CD8-positive, alpha-beta memory T cell (primary cell): ENCODE measurements around the gene BEND7. TPM values are rescaled to one million over a fixed set of nuclear protein-coding genes. Genes with fewer than 3 reads are reported as not detected.
"Not testable (repeated sequence)": the region's sequence is repeated elsewhere in the genome, so short reads cannot be mapped to it uniquely, and the experiment has no call there.

Source experiments
- CTCF ChIA-PET: fragments of 350-600 bp; sonication (Branson Sonifier 250); formaldehyde crosslinking; loops from one replicate; lab custom pipeline; 2021; ENCODE audit warnings: antibody characterized with exemption; lab: Charles Lee
- POLR2A ChIA-PET: fragments of 350-600 bp; sonication (Branson Sonifier 250); formaldehyde crosslinking; loops from one replicate; lab custom pipeline; 2021; ENCODE audit warnings: antibody characterized with exemption; lab: Charles Lee
- DNase-seq, 5 donors: peaks; one replicate each; pipeline versions ENCODE4 v3.0.0 to v3.0.0-alpha.2; 2020 to 2022; ENCODE audit warnings: mixed read lengths in 1 of 5
- H3K27ac ChIP-seq: one replicate; pipeline ENCODE4 v1.7.0; 2013; ENCODE audit warnings: low read depth, mild to moderate bottlenecking, low read length, moderate library complexity
- H3K27me3 ChIP-seq: 2 replicates; pipeline ENCODE4 v1.7.0; 2013; ENCODE audit warnings: low read length, mild to moderate bottlenecking; ENCODE audit not compliant: insufficient read depth, poor library complexity, severe bottlenecking
- H3K36me3 ChIP-seq: 2 replicates; pipeline ENCODE4 v1.7.0; 2013; ENCODE audit warnings: mild to moderate bottlenecking, low read length, moderate library complexity; ENCODE audit not compliant: insufficient read depth
- H3K4me1 ChIP-seq: 2 replicates; pipeline ENCODE4 v1.7.0; 2013; ENCODE audit warnings: mild to moderate bottlenecking, low read length, moderate library complexity; ENCODE audit not compliant: insufficient read depth
- H3K4me3 ChIP-seq: 2 replicates; pipeline ENCODE4 v1.7.0; 2013; ENCODE audit warnings: mild to moderate bottlenecking, low read length
- H3K9me3 ChIP-seq: 2 replicates; pipeline ENCODE4 v1.7.0; 2013; ENCODE audit warnings: mild to moderate bottlenecking, low read length
- H3K27ac Mint-ChIP-seq, 8 donors: one replicate each; pipeline ENCODE4 v1.8.0; 2020 to 2021; ENCODE audit warnings: mixed read lengths in 8 of 8, mild to moderate bottlenecking in 6 of 8, inconsistent platforms in 3 of 8, moderate library complexity in 3 of 8
- H3K27me3 Mint-ChIP-seq, 2 donors: one replicate each; pipeline ENCODE4 v1.8.0; 2020 to 2021; ENCODE audit warnings: mixed read lengths in 2 of 2, mild to moderate bottlenecking in 1 of 2, moderate library complexity in 1 of 2
- H3K36me3 Mint-ChIP-seq, 3 donors: one replicate each; pipeline ENCODE4 v1.8.0; 2020 to 2021; ENCODE audit warnings: mixed read lengths in 3 of 3, inconsistent platforms in 1 of 3, mild to moderate bottlenecking in 1 of 3
- H3K4me1 Mint-ChIP-seq, 3 donors: one replicate each; pipeline ENCODE4 v1.8.0; 2020 to 2021; ENCODE audit warnings: mixed read lengths in 3 of 3, inconsistent platforms in 1 of 3, mild to moderate bottlenecking in 1 of 3
- H3K4me3 Mint-ChIP-seq, 7 donors: one replicate each; pipeline ENCODE4 v1.8.0; 2020 to 2021; ENCODE audit warnings: mixed read lengths in 7 of 7, mild to moderate bottlenecking in 6 of 7, moderate library complexity in 4 of 7, inconsistent platforms in 2 of 7
- H3K9me3 Mint-ChIP-seq, 5 donors: one replicate each; pipeline ENCODE4 v1.8.0; 2020 to 2022; ENCODE audit warnings: mixed read lengths in 5 of 5, mild to moderate bottlenecking in 3 of 5, moderate library complexity in 2 of 5, inconsistent platforms in 1 of 5
- polyA plus RNA-seq: library from polyadenylated mRNA; unstranded; fragments of 300-500 nt; fragmentation: Illumina TruSeq; gene quantifications from one replicate; pipeline ENCODE4 v1.2.3, GENCODE V29; 2021
- total RNA-seq, 2 experiments: library from RNA; stranded (reverse); gene quantifications; one replicate each; pipeline ENCODE4 v1.2.3, GENCODE V29; 2021

The BEND7 gene
- total and polyA plus RNA-seq, 3 experiments from 2014 or later: not detected

DNA sequence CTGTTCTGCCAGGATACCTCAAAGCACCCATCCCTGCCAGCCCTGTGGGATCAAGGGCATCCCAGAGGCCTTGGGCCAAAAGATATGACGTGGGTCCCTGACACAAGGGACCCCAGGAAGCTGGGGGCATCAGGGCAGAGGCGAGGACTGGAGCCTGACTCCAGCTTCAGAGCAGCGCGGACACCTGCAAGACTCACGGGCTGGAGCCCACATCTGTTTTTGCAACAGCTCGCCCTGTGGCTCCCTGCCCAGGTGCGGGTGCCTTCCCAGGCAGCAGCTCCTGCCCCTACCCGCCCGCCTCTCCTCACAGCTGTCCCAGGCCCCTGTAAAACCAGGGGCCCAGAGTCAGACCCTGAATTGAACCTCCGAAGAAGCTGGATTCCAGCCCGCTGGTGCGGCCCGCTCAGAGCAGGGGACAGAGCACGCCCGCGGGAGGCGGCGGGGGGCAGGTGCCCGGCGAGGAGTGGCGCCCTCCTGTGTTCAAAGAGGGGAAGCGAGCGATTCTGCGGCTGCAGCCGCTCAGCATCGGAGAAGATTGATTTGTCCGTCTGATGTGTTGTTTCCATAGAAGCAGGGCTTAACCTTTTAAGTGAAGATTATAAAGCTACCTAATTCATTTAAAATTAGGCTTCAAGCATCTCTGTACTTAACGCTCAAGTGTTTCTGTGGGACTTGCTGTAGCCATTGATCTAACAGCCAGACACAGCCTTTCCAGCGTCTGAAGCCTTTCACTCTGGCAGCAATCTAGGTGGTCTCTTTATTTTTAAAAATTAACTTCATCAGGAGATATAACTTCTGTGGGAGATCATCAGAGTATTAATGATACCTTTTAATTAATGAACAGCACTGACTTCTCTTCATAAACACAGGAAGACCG, 88.4 kb downstream of the BEND7 start:
- H3K36me3 Mint-ChIP-seq: no peaks in the 10 kb centered on the region
- H3K4me1 Mint-ChIP-seq: peaks cover 12 to 18% (median 18%) of the 10 kb centered on the region in 3 donors
- Histone ChIP-seq H3K36me3 (no peaks in the 10 kb centered on the region), H3K27me3 (peaks cover 13% of the 10 kb centered on the region), H3K4me1 (peaks cover 15% of the 10 kb centered on the region), H3K9me3 (no peaks in the 10 kb centered on the region), H3K4me3 (peak overlapping the region; percentile 55), H3K27ac (no peak overlapping the region)
- DNase-seq: peak; percentile 29 to 68 (median 47)
- CTCF ChIA-PET: interaction anchor here (1.0 to 2.5 kb wide), 17 partner anchors 9 to 341 kb away, joined by 3 to 11 read pairs (median 3); partner anchors contain the start of genes MCM10, OPTN and PHYH
- POLR2A ChIA-PET: interaction anchor here (1.0 kb wide), 1 partner anchor 92 kb away, joined by 3 read pairs; no protein-coding TSS in a partner anchor
- no peak overlapping the region for H3K27ac Mint-ChIP-seq
- no peaks in the 10 kb centered on the region for H3K9me3 Mint-ChIP-seq
- H3K27me3 Mint-ChIP-seq: peaks cover 27 to 56% of the 10 kb centered on the region in 2 donors
- H3K4me3 Mint-ChIP-seq: peak overlapping the region in 6 of 7 donors; percentile 53 to 83 (median 66)

DNA sequence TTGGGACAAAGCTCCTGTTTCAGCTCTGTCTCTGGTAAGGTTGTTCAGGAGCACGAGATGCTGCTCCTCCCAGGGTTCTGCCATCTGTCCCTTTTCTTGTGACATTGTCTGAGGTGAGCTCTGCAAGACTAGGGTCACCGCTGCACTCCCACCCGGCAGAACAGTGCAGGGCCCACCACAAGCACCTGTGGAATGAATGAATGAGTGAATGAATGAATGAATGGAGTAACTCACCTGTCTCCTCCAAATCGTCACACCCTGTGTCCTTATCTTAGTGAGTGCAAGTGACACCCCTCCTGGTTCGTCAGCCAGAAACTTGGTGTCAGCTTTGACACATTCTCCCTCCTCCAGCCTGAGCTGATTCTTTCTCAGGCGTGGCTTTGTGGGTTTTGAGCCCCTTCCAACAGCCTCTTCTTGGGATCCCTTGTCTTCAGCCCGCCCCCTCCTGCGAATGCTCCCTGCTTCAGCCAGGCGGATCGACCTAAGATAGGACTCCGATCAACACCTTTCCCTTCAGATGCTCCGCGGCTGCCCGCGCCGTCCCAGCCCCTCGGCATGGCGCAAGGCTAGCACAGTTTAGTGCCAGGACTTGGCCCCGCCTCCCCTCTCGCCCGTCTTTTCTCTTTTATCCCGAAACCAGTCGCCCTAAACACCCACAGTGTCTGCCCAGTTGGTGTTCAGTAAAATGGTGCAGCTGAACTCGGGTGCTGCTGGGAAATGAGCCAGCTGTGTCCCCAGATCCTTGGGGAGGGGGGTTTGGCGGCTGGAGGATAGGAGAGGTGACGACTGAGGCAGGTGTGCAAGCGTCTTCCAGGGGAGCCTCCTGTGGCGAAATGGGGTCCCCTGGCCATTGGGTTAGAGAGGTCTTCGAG, 89.3 kb downstream of the BEND7 start:
- Histone ChIP-seq H3K36me3 (no peaks in the 10 kb centered on the region), H3K4me3 (peak overlapping the region; percentile 55), H3K4me1 (peaks cover 15% of the 10 kb centered on the region), H3K27me3 (peaks cover 13% of the 10 kb centered on the region), H3K27ac (no peak overlapping the region), H3K9me3 (no peaks in the 10 kb centered on the region)
- H3K4me1 Mint-ChIP-seq: peaks cover 12 to 18% (median 18%) of the 10 kb centered on the region in 3 donors
- no peaks in the 10 kb centered on the region for H3K9me3 Mint-ChIP-seq
- peaks cover 27 to 56% of the 10 kb centered on the region in 2 donors for H3K27me3 Mint-ChIP-seq
- H3K36me3 Mint-ChIP-seq: no peaks in the 10 kb centered on the region
- peak overlapping the region in 6 of 7 donors; percentile 49 to 83 (median 66) for H3K4me3 Mint-ChIP-seq
- POLR2A ChIA-PET: interaction anchor here (1.0 kb wide), 1 partner anchor 91 kb away, joined by 3 read pairs; no protein-coding TSS in a partner anchor
- H3K27ac Mint-ChIP-seq: no peak overlapping the region
- DNase-seq: peak in 1 of 5 donors; percentile 7
- CTCF ChIA-PET: interaction anchor here (0.8 to 2.5 kb wide), 17 partner anchors 10 to 340 kb away, joined by 3 to 11 read pairs (median 3); partner anchors contain the start of genes MCM10, OPTN and PHYH

DNA sequence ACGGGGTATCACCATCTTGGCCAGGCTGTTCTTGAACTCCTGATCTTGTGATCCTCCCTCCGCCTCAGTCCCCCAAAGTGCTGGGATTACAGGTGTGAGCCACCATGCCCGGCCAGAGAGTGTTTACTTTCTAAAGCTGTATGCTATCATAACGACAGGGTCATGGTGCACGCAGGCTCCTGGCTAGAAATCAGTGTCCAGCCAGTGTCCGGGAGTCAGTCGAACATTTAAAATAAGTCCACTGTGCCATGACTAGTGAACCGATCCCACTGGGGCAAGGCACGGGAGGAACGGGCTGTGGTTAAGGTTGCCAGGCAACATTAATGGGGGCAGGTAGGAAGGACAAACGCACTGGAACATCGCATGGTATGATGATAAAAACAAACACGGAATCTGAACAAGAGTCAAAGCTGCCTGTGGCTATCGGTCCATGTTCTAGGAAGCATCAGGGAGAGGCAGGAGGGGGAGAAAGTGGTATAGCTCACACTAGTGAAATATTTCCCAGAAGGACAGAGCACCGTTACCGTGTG, 91.7 kb downstream of the BEND7 start:
- peaks cover 26 to 45% of the 10 kb centered on the region in 2 donors for H3K27me3 Mint-ChIP-seq
- POLR2A ChIA-PET: no interaction called here
- peaks cover 12 to 18% (median 18%) of the 10 kb centered on the region in 3 donors for H3K4me1 Mint-ChIP-seq
- H3K27me3 ChIP-seq: peaks cover 13% of the 10 kb centered on the region
- no peak for DNase-seq
- no peak overlapping the region for H3K4me3 ChIP-seq
- no peak overlapping the region for H3K27ac ChIP-seq
- no peaks in the 10 kb centered on the region for H3K36me3 Mint-ChIP-seq
- no peaks in the 10 kb centered on the region for H3K9me3 ChIP-seq
- H3K4me3 Mint-ChIP-seq: no peak overlapping the region
- peaks cover 15% of the 10 kb centered on the region for H3K4me1 ChIP-seq
- no peaks in the 10 kb centered on the region for H3K9me3 Mint-ChIP-seq
- CTCF ChIA-PET: interaction anchor here (1.7 kb wide), 1 partner anchor 9 kb away, joined by 3 read pairs; no protein-coding TSS in a partner anchor
- H3K27ac Mint-ChIP-seq: peak overlapping the region in 1 of 8 donors; percentile 47
- H3K36me3 ChIP-seq: no peaks in the 10 kb centered on the region

DNA sequence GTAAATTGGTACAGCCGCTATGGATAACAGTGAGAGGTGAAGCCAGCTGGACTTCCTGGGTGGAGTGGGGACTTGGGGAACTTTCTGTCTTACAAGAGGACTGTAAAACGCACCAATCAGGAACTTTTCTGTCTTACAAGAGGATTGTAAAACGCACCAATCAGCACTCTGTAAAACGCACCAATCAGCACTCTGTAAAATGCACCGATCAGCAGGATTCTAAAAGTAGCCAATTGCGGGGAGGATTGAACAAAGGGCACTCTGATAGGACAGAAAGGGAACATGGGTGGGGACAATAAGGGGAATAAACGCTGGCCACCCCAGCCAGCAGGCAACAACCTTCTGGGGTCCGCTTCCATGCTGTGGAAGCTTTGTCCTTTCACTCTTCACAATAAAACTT, 100.9 kb downstream of the BEND7 start:
- H3K4me3 ChIP-seq, H3K27ac ChIP-seq, H3K36me3 Mint-ChIP-seq, H3K36me3 ChIP-seq, DNase-seq, H3K27me3 ChIP-seq, H3K4me1 ChIP-seq, H3K4me3 Mint-ChIP-seq, H3K27ac Mint-ChIP-seq, H3K9me3 ChIP-seq, H3K4me1 Mint-ChIP-seq: not testable (repeated sequence)
- Mint-ChIP-seq H3K9me3 (peaks cover 0 to 13% (median 5%) of the 10 kb centered on the region in 5 donors), H3K27me3 (peaks cover 11 to 45% of the 10 kb centered on the region in 2 donors)
- POLR2A ChIA-PET: interaction anchor here (0.7 kb wide), 1 partner anchor 21 kb away, joined by 9 read pairs; no protein-coding TSS in a partner anchor
- CTCF ChIA-PET: interaction anchor here (1.2 to 2.7 kb wide), 2 partner anchors 9 to 12 kb away, joined by 3 to 8 read pairs; no protein-coding TSS in a partner anchor

DNA sequence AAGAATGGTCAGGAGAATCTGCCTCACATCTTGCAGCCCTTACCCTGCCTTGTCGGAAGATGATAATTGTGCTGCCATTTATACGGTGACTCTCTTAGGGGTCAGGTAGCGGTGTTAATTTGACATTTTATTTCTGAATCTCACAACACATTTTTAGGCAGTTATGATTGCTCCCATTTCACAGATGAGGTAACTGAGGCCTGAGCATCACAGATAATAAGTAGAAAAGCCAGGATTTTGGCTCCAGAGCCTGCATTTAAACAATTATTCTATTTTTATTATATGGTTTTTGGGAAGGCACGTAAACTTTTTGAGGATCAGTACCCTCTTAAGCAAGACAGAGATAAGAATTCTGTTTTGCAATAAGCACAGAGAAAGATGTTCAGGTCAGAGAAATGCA, 103.4 kb downstream of the BEND7 start:
- ChIA-PET CTCF (no interaction called here), POLR2A (no interaction called here)
- peaks cover 10 to 43% of the 10 kb centered on the region in 2 donors for H3K27me3 Mint-ChIP-seq
- H3K9me3 Mint-ChIP-seq: peaks cover 0 to 13% (median 5%) of the 10 kb centered on the region in 5 donors
- no peak overlapping the region for H3K27ac Mint-ChIP-seq
- no peak overlapping the region for H3K4me3 Mint-ChIP-seq
- Histone ChIP-seq H3K9me3 (no peaks in the 10 kb centered on the region), H3K4me1 (no peaks in the 10 kb centered on the region), H3K27me3 (no peaks in the 10 kb centered on the region), H3K27ac (no peak overlapping the region), H3K4me3 (no peak overlapping the region), H3K36me3 (no peaks in the 10 kb centered on the region)
- H3K4me1 Mint-ChIP-seq: no peaks in the 10 kb centered on the region
- peaks cover 0 to 5% (median 0%) of the 10 kb centered on the region in 3 donors for H3K36me3 Mint-ChIP-seq
- no peak for DNase-seq

DNA sequence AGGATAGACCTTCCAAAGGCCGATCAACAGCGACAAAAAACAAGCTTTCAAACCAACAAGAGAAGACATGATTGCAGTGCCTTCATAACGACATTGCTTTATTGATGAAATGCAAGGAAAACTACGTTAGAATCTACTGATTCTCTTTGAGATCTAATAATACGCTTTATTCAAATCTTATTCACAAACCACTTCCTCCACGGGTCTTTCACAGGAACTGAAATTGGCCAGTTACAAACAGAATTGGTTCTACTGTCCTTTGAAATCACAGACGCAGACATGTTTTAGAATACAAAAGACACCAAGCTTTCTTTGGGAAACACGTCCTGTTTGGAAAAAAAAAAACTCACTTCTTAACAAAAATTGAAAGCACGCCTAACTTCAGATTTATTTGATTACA, 106.0 kb downstream of the BEND7 start:
- CTCF ChIA-PET: no interaction called here

DNA sequence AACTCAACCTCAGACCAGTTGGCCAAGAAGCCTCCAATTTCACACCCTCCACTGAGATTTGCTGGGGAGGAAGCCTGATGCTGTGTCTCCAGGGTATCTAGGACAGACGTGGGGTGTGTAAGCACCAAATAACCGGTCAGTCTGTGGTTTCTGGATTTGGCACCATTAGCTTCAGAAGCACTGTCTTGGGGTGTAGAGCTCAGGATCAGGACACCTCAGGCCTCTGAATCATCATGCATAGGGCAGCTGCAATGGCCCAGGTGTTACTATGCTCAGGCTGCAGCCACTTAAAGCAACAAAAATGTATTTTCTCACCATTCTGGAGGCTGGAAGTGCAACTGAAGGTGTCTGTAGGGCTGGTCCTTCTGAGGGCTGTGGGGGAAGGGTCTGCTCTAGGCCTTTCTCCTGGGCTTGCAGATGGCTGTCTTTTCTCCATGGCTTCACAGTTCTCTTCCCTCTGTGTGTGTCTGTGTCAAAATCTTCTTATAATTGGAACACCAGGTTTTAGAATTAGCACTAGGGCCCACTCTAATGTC, 107.4 kb downstream of the BEND7 start:
- Mint-ChIP-seq H3K27ac (no peak overlapping the region), H3K9me3 (peaks cover 0 to 13% (median 5%) of the 10 kb centered on the region in 5 donors), H3K36me3 (peaks cover 0 to 5% (median 0%) of the 10 kb centered on the region in 3 donors), H3K4me3 (no peak overlapping the region), H3K27me3 (peaks cover 13 to 49% of the 10 kb centered on the region in 2 donors), H3K4me1 (no peaks in the 10 kb centered on the region)
- ChIA-PET POLR2A (no interaction called here), CTCF (no interaction called here)
- Histone ChIP-seq H3K36me3 (no peaks in the 10 kb centered on the region), H3K27me3 (no peaks in the 10 kb centered on the region), H3K27ac (no peak overlapping the region), H3K9me3 (no peaks in the 10 kb centered on the region), H3K4me3 (no peak overlapping the region), H3K4me1 (no peaks in the 10 kb centered on the region)
- no peak for DNase-seq

More for the DNA sequence above, 106.0 kb downstream of the BEND7 start:
- H3K27ac Mint-ChIP-seq: no peak overlapping the region
- no peaks in the 10 kb centered on the region for H3K4me1 Mint-ChIP-seq
- Histone ChIP-seq H3K4me3 (no peak overlapping the region), H3K36me3 (no peaks in the 10 kb centered on the region), H3K9me3 (no peaks in the 10 kb centered on the region), H3K27ac (no peak overlapping the region), H3K27me3 (no peaks in the 10 kb centered on the region), H3K4me1 (no peaks in the 10 kb centered on the region)
- DNase-seq: no peak
- POLR2A ChIA-PET: no interaction called here
- peaks cover 0 to 13% (median 5%) of the 10 kb centered on the region in 5 donors for H3K9me3 Mint-ChIP-seq
- H3K36me3 Mint-ChIP-seq: peaks cover 0 to 5% (median 0%) of the 10 kb centered on the region in 3 donors
- peaks cover 8 to 43% of the 10 kb centered on the region in 2 donors for H3K27me3 Mint-ChIP-seq
- no peak overlapping the region for H3K4me3 Mint-ChIP-seq
